K562 (cell line): ENCODE measurements around the gene PHOX2A. TPM values are rescaled to one million over a fixed set of nuclear protein-coding genes. Genes with fewer than 3 reads are reported as not detected.

Experiments used
- MBD1 ChIP-seq: fragments of 250-450 bp; sonication (Bioruptor Pico); IDR thresholded peaks from 2 replicates; pipeline ENCODE4 v1.8.0; 2022; ENCODE audit warnings: inconsistent platforms
- polyA plus RNA-seq, 8 experiments: library from polyadenylated mRNA; depleted of rRNA in 4 of 8; stranded (reverse) in 5 of 8; unstranded in 3 of 8; fragments of >200 nt; fragmentation: Nextera tagmentation in 2 of 8; fragmentation: Illumina TruSeq in 1 of 8; extraction: Ambion mirVana in 2 of 8; extraction: Trizol in 1 of 8; gene quantifications; 2 replicates each; pipeline versions ENCODE4 v1.2.1 to v1.2.3, GENCODE V29; 2011 to 2014; ENCODE audit warnings: inconsistent platforms in 1 of 8, missing spikeins in 1 of 8
- total RNA-seq, 7 experiments: library from RNA; depleted of rRNA in 6 of 7; stranded (reverse); fragments of >200 nt in 6 of 7; fragmentation: Illumina TruSeq in 2 of 7; extraction: Trizol in 2 of 7; gene quantifications; 2 replicates each; pipeline versions ENCODE4 v1.2.1 to v1.2.3, GENCODE V29; 2011 to 2021; ENCODE audit warnings: low replicate concordance in 1 of 7

PHOX2A gene
- total and polyA plus RNA-seq, 9 of the 15 experiments (the other 6 are each of a cell fraction or from before 2014, with no cell fraction given): not detected

DNA sequence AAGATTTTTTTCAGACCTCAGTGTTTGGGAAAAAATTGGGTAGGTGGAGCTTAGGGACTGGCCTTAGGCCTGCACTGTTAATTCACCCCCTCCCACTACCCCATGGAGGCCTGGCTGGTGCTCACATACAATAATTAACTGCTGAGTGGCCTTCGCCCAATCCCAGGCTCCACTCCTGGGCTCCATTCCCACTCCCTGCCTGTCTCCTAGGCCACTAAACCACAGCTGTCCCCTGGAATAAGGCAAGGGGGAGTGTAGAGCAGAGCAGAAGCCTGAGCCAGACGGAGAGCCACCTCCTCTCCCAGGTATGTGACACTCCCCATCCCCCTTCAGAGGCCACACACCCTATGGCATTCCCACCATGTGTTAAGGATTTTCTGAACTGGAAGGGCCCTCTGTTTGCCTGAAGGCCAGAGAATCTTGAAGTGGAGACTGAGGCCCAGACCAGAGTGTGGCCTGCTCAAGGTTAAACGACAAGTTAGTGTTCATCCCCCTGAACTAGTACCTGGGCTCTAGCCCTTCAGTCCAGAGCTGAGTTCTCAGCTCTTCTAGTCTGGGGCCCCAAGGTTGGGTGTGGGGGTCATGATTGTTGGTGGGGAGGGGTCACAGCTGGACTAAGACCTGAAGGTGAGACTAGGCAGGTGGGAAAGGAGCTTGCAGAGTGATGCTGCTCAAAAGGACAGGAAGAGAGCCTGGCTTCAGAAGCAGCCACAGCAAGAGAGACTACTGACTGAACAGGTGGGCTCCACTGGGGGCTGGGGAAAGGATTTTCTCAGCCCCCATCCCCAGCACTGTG, 54.3 kb downstream of the PHOX2A start (continued):
- no peak for TF ChIP-seq MBD1

Other genes with a start within 250 kb of the PHOX2A start
Only the 7 nearest of the 11 such genes appear.
- 86.0 and 124 TPM in 2 replicates for gene LAMTOR1, start 140.9 kb downstream of the PHOX2A start, total RNA-seq (2014; rRNA removed)
- 71.5 and 84.6 TPM in 2 replicates for gene LAMTOR1, start 140.9 kb downstream of the PHOX2A start, total RNA-seq (2014; rRNA removed; fragmentation: Illumina TruSeq; extraction: Trizol)
- 77.4 and 80.0 TPM in 2 replicates for gene LAMTOR1, start 140.9 kb downstream of the PHOX2A start, total RNA-seq (2015; rRNA removed; fragmentation: Illumina TruSeq; extraction: Trizol)
- gene LAMTOR1, start 140.9 kb downstream of the PHOX2A start, total RNA-seq (2021): 66.4 and 71.3 TPM in 2 replicates
- gene LAMTOR1, start 140.9 kb downstream of the PHOX2A start, polyA plus RNA-seq (2011; rRNA removed): 62.6 and 76.1 TPM in 2 replicates
- 104 and 110 TPM in 2 replicates for gene LAMTOR1, start 140.9 kb downstream of the PHOX2A start, polyA plus RNA-seq (2014; fragmentation: Illumina TruSeq; extraction: Trizol)
- 10 to 100 TPM; 91.1 to 97.5 TPM for gene LAMTOR1, start 140.9 kb downstream of the PHOX2A start, polyA plus RNA-seq (2014; fragmentation: Nextera tagmentation; extraction: Ambion mirVana)
- gene LAMTOR1, start 140.9 kb downstream of the PHOX2A start, polyA plus RNA-seq (2014; rRNA removed): 85.3 and 93.5 TPM in 2 replicates
- gene TOMT, start 138.3 kb downstream of the PHOX2A start, total RNA-seq (2014; rRNA removed): not detected in 2 replicates
- gene TOMT, start 138.3 kb downstream of the PHOX2A start, total RNA-seq (2014; rRNA removed; fragmentation: Illumina TruSeq; extraction: Trizol): not detected in 2 replicates
- not detected in 2 replicates for gene TOMT, start 138.3 kb downstream of the PHOX2A start, total RNA-seq (2015; rRNA removed; fragmentation: Illumina TruSeq; extraction: Trizol)
- gene TOMT, start 138.3 kb downstream of the PHOX2A start, total RNA-seq (2021): not detected in 2 replicates
- not detected in 2 replicates for gene TOMT, start 138.3 kb downstream of the PHOX2A start, polyA plus RNA-seq (2011; rRNA removed)
- not detected in 2 replicates for gene TOMT, start 138.3 kb downstream of the PHOX2A start, polyA plus RNA-seq (2014; fragmentation: Illumina TruSeq; extraction: Trizol)
- not detected for gene TOMT, start 138.3 kb downstream of the PHOX2A start, polyA plus RNA-seq (2014; fragmentation: Nextera tagmentation; extraction: Ambion mirVana)
- not detected in 2 replicates for gene TOMT, start 138.3 kb downstream of the PHOX2A start, polyA plus RNA-seq (2014; rRNA removed)
- gene ANAPC15, start 131.5 kb downstream of the PHOX2A start, total RNA-seq (2014; rRNA removed): 71.8 and 79.9 TPM in 2 replicates
- gene ANAPC15, start 131.5 kb downstream of the PHOX2A start, total RNA-seq (2014; rRNA removed; fragmentation: Illumina TruSeq; extraction: Trizol): 53.5 and 59.0 TPM in 2 replicates
- 67.2 and 74.9 TPM in 2 replicates for gene ANAPC15, start 131.5 kb downstream of the PHOX2A start, total RNA-seq (2015; rRNA removed; fragmentation: Illumina TruSeq; extraction: Trizol)
- 63.5 and 72.7 TPM in 2 replicates for gene ANAPC15, start 131.5 kb downstream of the PHOX2A start, total RNA-seq (2021)
- gene ANAPC15, start 131.5 kb downstream of the PHOX2A start, polyA plus RNA-seq (2011; rRNA removed): 40.9 and 53.0 TPM in 2 replicates
- 110 and 117 TPM in 2 replicates for gene ANAPC15, start 131.5 kb downstream of the PHOX2A start, polyA plus RNA-seq (2014; fragmentation: Illumina TruSeq; extraction: Trizol)
- gene ANAPC15, start 131.5 kb downstream of the PHOX2A start, polyA plus RNA-seq (2014; fragmentation: Nextera tagmentation; extraction: Ambion mirVana): 100 to 1,000 TPM; 197 to 254 TPM
- gene ANAPC15, start 131.5 kb downstream of the PHOX2A start, polyA plus RNA-seq (2014; rRNA removed): 75.7 and 80.1 TPM in 2 replicates
- not detected in 2 replicates for gene FOLR3, start 108.5 kb downstream of the PHOX2A start, total RNA-seq (2014; rRNA removed)
- gene FOLR3, start 108.5 kb downstream of the PHOX2A start, total RNA-seq (2014; rRNA removed; fragmentation: Illumina TruSeq; extraction: Trizol): not detected in 2 replicates
- not detected in 2 replicates for gene FOLR3, start 108.5 kb downstream of the PHOX2A start, total RNA-seq (2015; rRNA removed; fragmentation: Illumina TruSeq; extraction: Trizol)
- not detected in 2 replicates for gene FOLR3, start 108.5 kb downstream of the PHOX2A start, total RNA-seq (2021)
- not detected in 2 replicates for gene FOLR3, start 108.5 kb downstream of the PHOX2A start, polyA plus RNA-seq (2011; rRNA removed)
- gene FOLR3, start 108.5 kb downstream of the PHOX2A start, polyA plus RNA-seq (2014; fragmentation: Illumina TruSeq; extraction: Trizol): not detected in 2 replicates
- gene FOLR3, start 108.5 kb downstream of the PHOX2A start, polyA plus RNA-seq (2014; fragmentation: Nextera tagmentation; extraction: Ambion mirVana): not detected
- not detected in 2 replicates for gene FOLR3, start 108.5 kb downstream of the PHOX2A start, polyA plus RNA-seq (2014; rRNA removed)
- 0.68 and 0.90 TPM in 2 replicates for gene FOLR1, start 52.0 kb downstream of the PHOX2A start, total RNA-seq (2014; rRNA removed)
- 0.19 and 0.22 TPM in 2 replicates for gene FOLR1, start 52.0 kb downstream of the PHOX2A start, total RNA-seq (2014; rRNA removed; fragmentation: Illumina TruSeq; extraction: Trizol)
- gene FOLR1, start 52.0 kb downstream of the PHOX2A start, total RNA-seq (2015; rRNA removed; fragmentation: Illumina TruSeq; extraction: Trizol): 0.58 and 0.75 TPM in 2 replicates
- gene FOLR1, start 52.0 kb downstream of the PHOX2A start, total RNA-seq (2021): 0.49 and 0.92 TPM in 2 replicates
- gene FOLR1, start 52.0 kb downstream of the PHOX2A start, polyA plus RNA-seq (2011; rRNA removed): 1.2 and 2.3 TPM in 2 replicates
- 0.96 and 1.7 TPM in 2 replicates for gene FOLR1, start 52.0 kb downstream of the PHOX2A start, polyA plus RNA-seq (2014; fragmentation: Illumina TruSeq; extraction: Trizol)
- gene FOLR1, start 52.0 kb downstream of the PHOX2A start, polyA plus RNA-seq (2014; fragmentation: Nextera tagmentation; extraction: Ambion mirVana): 1 to 10 TPM; 1.0 to 1.7 TPM
- 1.8 TPM in 2 replicates for gene FOLR1, start 52.0 kb downstream of the PHOX2A start, polyA plus RNA-seq (2014; rRNA removed)
- gene FOLR2, start 27.4 kb downstream of the PHOX2A start, total RNA-seq (2014; rRNA removed): not detected in 2 replicates
- gene FOLR2, start 27.4 kb downstream of the PHOX2A start, total RNA-seq (2014; rRNA removed; fragmentation: Illumina TruSeq; extraction: Trizol): not detected in 2 replicates
- gene FOLR2, start 27.4 kb downstream of the PHOX2A start, total RNA-seq (2015; rRNA removed; fragmentation: Illumina TruSeq; extraction: Trizol): not detected in 2 replicates
- gene FOLR2, start 27.4 kb downstream of the PHOX2A start, total RNA-seq (2021): 0.20 TPM in 1 of 2 replicates, not detected in the other
- gene FOLR2, start 27.4 kb downstream of the PHOX2A start, polyA plus RNA-seq (2011; rRNA removed): not detected in 2 replicates
- 0.28 TPM in 1 of 2 replicates, not detected in the other for gene FOLR2, start 27.4 kb downstream of the PHOX2A start, polyA plus RNA-seq (2014; fragmentation: Illumina TruSeq; extraction: Trizol)
- under 1 TPM in 1 of 2 experiments, not detected in 1; 0.27 TPM for gene FOLR2, start 27.4 kb downstream of the PHOX2A start, polyA plus RNA-seq (2014; fragmentation: Nextera tagmentation; extraction: Ambion mirVana)
- gene FOLR2, start 27.4 kb downstream of the PHOX2A start, polyA plus RNA-seq (2014; rRNA removed): not detected in 2 replicates
- gene INPPL1, start 19.4 kb downstream of the PHOX2A start, total RNA-seq (2014; rRNA removed): 61.6 and 94.9 TPM in 2 replicates
- 36.2 and 37.8 TPM in 2 replicates for gene INPPL1, start 19.4 kb downstream of the PHOX2A start, total RNA-seq (2014; rRNA removed; fragmentation: Illumina TruSeq; extraction: Trizol)
- 51.1 and 52.7 TPM in 2 replicates for gene INPPL1, start 19.4 kb downstream of the PHOX2A start, total RNA-seq (2015; rRNA removed; fragmentation: Illumina TruSeq; extraction: Trizol)
- 135 and 137 TPM in 2 replicates for gene INPPL1, start 19.4 kb downstream of the PHOX2A start, total RNA-seq (2021)
- 75.9 and 141 TPM in 2 replicates for gene INPPL1, start 19.4 kb downstream of the PHOX2A start, polyA plus RNA-seq (2011; rRNA removed)
- 83.2 and 84.0 TPM in 2 replicates for gene INPPL1, start 19.4 kb downstream of the PHOX2A start, polyA plus RNA-seq (2014; fragmentation: Illumina TruSeq; extraction: Trizol)
- gene INPPL1, start 19.4 kb downstream of the PHOX2A start, polyA plus RNA-seq (2014; fragmentation: Nextera tagmentation; extraction: Ambion mirVana): under 1 TPM; 0.55 to 0.81 TPM
- gene INPPL1, start 19.4 kb downstream of the PHOX2A start, polyA plus RNA-seq (2014; rRNA removed): 94.8 and 118 TPM in 2 replicates